ENCODE results near the gene GPR55.

Gene GPR55

DNA sequence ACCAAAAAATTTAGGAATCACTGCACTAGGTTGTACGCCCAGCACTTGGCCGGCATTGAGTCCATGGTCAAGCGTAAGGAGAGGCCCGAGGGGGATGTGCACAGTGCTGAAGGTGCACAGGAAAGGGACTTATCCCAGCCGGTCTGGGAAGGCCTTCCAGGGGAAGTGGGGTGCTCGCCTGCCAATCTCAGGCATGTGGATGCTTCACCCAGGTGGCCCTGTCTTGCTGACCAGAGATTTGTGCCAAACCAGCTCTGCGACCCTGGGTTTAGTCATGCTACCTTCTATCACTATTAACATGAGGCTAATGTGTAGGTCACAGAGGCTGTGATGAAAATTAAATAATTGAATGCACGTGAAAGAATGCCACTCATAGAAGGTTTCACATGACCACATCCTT is 62.0 kb downstream of the GPR55 start:
- TF ChIP-seq, protein P1, sequence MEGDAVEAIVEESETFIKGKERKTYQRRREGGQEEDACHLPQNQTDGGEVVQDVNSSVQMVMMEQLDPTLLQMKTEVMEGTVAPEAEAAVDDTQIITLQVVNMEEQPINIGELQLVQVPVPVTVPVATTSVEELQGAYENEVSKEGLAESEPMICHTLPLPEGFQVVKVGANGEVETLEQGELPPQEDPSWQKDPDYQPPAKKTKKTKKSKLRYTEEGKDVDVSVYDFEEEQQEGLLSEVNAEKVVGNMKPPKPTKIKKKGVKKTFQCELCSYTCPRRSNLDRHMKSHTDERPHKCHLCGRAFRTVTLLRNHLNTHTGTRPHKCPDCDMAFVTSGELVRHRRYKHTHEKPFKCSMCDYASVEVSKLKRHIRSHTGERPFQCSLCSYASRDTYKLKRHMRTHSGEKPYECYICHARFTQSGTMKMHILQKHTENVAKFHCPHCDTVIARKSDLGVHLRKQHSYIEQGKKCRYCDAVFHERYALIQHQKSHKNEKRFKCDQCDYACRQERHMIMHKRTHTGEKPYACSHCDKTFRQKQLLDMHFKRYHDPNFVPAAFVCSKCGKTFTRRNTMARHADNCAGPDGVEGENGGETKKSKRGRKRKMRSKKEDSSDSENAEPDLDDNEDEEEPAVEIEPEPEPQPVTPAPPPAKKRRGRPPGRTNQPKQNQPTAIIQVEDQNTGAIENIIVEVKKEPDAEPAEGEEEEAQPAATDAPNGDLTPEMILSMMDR (conservative IDR thresholded peaks at IDR 0.05): no peak
- H3K27ac ChIP-seq: no peak overlapping the region

DNA sequence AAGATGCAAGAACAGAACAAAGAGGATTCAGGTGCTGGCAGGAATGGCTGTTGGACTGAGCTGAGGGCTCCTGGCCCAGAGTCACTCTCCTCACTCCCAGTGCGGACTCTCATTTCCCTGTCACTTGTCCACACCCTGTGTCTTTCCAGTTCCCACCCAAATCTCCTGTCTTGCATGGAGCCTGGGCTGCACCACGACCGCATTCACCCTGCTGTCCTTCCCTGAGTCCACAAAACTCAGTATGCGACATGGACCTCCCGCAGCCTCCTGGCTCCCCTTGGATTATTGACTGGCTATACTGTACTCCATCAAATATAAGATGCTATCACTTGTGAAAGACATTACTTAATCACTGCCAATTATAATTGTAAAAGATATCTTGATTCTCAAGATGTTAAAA is 62.8 kb downstream of the GPR55 start:
- H3K27ac ChIP-seq: no peak overlapping the region
- TF ChIP-seq, protein P1 (conservative IDR thresholded peaks at IDR 0.05): no peak

DNA sequence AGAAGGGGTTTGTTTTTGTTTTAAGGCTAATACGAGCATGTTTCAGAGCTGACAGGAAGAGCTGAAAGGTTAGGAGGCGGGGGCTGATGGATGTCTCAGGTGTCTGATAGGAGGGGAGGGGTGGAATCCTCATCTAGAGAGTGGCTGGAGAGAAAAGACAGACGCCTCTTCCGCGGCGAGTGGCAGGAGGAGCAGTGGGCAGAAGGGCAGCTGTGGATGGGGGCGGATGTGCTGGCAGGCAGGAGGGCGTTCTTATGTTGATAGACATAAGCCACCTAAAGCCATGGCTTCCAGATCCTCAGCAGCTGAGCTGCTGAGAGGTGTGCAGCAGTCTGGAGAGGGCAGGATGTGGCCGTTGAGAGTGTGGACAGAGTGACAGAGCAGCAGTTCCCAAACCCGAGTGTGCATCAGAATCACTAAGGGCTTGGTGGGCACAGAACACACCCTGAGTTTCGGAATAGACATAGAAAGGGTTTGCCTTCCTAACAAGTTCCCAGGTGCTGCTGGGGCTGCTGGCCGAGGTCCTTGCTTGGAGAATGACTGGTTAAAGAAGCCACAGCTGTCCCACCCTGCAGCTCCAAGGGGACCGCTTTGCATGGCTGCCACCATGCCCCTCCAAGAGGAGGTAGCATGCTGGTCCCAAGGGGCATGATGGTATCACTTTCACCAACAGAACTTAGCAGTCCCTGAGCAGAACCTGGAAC is 63.3 kb downstream of the GPR55 start:
- TF ChIP-seq, protein P1 (conservative IDR thresholded peaks at IDR 0.05): no peak
- H3K27ac ChIP-seq: no peak overlapping the region
